A673 (cell line): Measurements from ENCODE around the gene DEDD. TPM values are rescaled to one million over a fixed set of nuclear protein-coding genes. Genes with fewer than 3 reads are reported as not detected.

Source experiments
- BruUV-seq: library from RNA; stranded (reverse); fragments of 400-500 nt; replicated peaks from 2 replicates; lab custom pipeline; 2021; lab: Mats Ljungman, UMichigan
- CTCF ChIA-PET: fragments of 300-600 bp; sonication (Branson Sonifier 250); formaldehyde crosslinking; loops from one replicate; lab custom pipeline; 2022; ENCODE audit warnings: antibody characterized with exemption; lab: Charles Lee
- POLR2A ChIA-PET: fragments of 300-600 bp; sonication (Branson Sonifier 250); formaldehyde crosslinking; loops from one replicate; lab custom pipeline; 2022; ENCODE audit warnings: antibody characterized with exemption; ENCODE audit not compliant: low non-redundant PET; lab: Charles Lee
- DNase-seq: peaks from one replicate; pipeline ENCODE4 v3.0.0-alpha.2; 2015; ENCODE audit warnings: low spot score
- H3K27ac ChIP-seq: fragments of 200-600 bp; sonication (generic); 2 replicates; pipeline ENCODE4 v1.5.1; 2016; ENCODE audit warnings: mixed run types, low read depth, mild to moderate bottlenecking, mixed read lengths, antibody characterized with exemption, low read length; ENCODE audit not compliant: poor library complexity, severe bottlenecking
- H3K27me3 ChIP-seq: fragments of 200-600 bp; sonication (generic); replicated peaks from 2 replicates; pipeline ENCODE4 v1.6.1; 2017; ENCODE audit warnings: mixed run types, low read depth, mild to moderate bottlenecking, mixed read lengths, antibody characterized with exemption, low read length; ENCODE audit not compliant: insufficient read depth, poor library complexity
- H3K36me3 ChIP-seq: fragments of 200-600 bp; sonication (generic); 2 replicates; pipeline ENCODE4 v1.6.1; 2016; ENCODE audit warnings: mixed run types, mild to moderate bottlenecking, mixed read lengths, antibody characterized with exemption, low read length; ENCODE audit not compliant: insufficient read depth, poor library complexity, severe bottlenecking
- H3K4me1 ChIP-seq: fragments of 200-600 bp; sonication (generic); 2 replicates; pipeline ENCODE4 v1.6.1; 2017; ENCODE audit warnings: mixed run types, mild to moderate bottlenecking, mixed read lengths, antibody characterized with exemption, low read length; ENCODE audit not compliant: insufficient read depth, poor library complexity, severe bottlenecking
- H3K4me3 ChIP-seq: fragments of 200-600 bp; sonication (generic); 2 replicates; pipeline ENCODE4 v1.5.1; 2016; ENCODE audit warnings: low read depth, mixed run types, mild to moderate bottlenecking, mixed read lengths, low read length; ENCODE audit not compliant: poor library complexity, severe bottlenecking
- H3K9me3 ChIP-seq: fragments of 200-600 bp; sonication (generic); 2 replicates; pipeline ENCODE4 v1.6.1; 2016; ENCODE audit warnings: mixed run types, low read depth, mild to moderate bottlenecking, mixed read lengths, antibody characterized with exemption, low read length; ENCODE audit not compliant: poor library complexity, severe bottlenecking
- EZH2 ChIP-seq: fragments of 200-600 bp; sonication (generic); IDR thresholded peaks from 2 replicates; pipeline ENCODE4 v1.6.1; 2017; ENCODE audit warnings: borderline replicate concordance, low read depth, mild to moderate bottlenecking, mixed read lengths, antibody characterized with exemption, low read length; ENCODE audit not compliant: poor library complexity, severe bottlenecking
- intact Hi-C: fragments of 100-400 bp; cut with micrococcal nuclease; formaldehyde crosslinking; loops from one replicate; pipeline ENCODE4 v1.10.0; 2022; ENCODE audit not compliant: unreplicated experiment
- total RNA-seq: library from RNA; stranded (reverse); gene quantifications from 2 replicates; pipeline ENCODE4 v1.2.3, GENCODE V29; 2021
- TF ChIP-seq, protein P1 (sequence below): fragments of 300-800, 200-600 bp; sonication (generic); conservative IDR thresholded peaks from 2 replicates; pipeline ENCODE4 v1.5.1; 2017; ENCODE audit warnings: low read depth, mild to moderate bottlenecking, antibody characterized with exemption, low read length, moderate library complexity, mixed read lengths

Gene DEDD
- total RNA-seq, 1 experiment from 2014 or later = 54.6 TPM

GRCh38 chr1:161164901-161165610 lies 32.6 kb upstream of the DEDD start:
- TF ChIP-seq, protein P1, sequence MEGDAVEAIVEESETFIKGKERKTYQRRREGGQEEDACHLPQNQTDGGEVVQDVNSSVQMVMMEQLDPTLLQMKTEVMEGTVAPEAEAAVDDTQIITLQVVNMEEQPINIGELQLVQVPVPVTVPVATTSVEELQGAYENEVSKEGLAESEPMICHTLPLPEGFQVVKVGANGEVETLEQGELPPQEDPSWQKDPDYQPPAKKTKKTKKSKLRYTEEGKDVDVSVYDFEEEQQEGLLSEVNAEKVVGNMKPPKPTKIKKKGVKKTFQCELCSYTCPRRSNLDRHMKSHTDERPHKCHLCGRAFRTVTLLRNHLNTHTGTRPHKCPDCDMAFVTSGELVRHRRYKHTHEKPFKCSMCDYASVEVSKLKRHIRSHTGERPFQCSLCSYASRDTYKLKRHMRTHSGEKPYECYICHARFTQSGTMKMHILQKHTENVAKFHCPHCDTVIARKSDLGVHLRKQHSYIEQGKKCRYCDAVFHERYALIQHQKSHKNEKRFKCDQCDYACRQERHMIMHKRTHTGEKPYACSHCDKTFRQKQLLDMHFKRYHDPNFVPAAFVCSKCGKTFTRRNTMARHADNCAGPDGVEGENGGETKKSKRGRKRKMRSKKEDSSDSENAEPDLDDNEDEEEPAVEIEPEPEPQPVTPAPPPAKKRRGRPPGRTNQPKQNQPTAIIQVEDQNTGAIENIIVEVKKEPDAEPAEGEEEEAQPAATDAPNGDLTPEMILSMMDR = no peak
- TF ChIP-seq EZH2 = no peak
- Histone ChIP-seq H3K4me1 (no peaks in the 10 kb centered on the region), H3K27me3 (no peaks in the 10 kb centered on the region), H3K4me3 (peak overlapping the region; percentile 83), H3K27ac (peak overlapping the region; percentile 69), H3K36me3 (peaks cover 43% of the 10 kb centered on the region), H3K9me3 (no peaks in the 10 kb centered on the region)
- POLR2A ChIA-PET = interaction anchor here (0.6 kb wide), 1 partner anchor 9 kb away, joined by 5 read pairs; no protein-coding TSS in a partner anchor
- DNase-seq = no peak
- intact Hi-C loops = no loop called here
- CTCF ChIA-PET = interaction anchor here (0.9 to 1.6 kb wide), 2 partner anchors 34 to 67 kb away, joined by 4 read pairs; partner anchors contain the start of genes ADAMTS4 and KLHDC9
- BruUV-seq = no TSS peak

- no TSS peak for BruUV-seq
- intact Hi-C loops = no loop called here
- Histone ChIP-seq H3K36me3 (peaks cover 34% of the 10 kb centered on the region), H3K27ac (no peak overlapping the region), H3K4me1 (peaks cover 3% of the 10 kb centered on the region), H3K9me3 (no peaks in the 10 kb centered on the region), H3K4me3 (no peak overlapping the region), H3K27me3 (no peaks in the 10 kb centered on the region)
- POLR2A ChIA-PET = interaction anchor here (0.6 kb wide), 1 partner anchor 12 kb away, joined by 5 read pairs; no protein-coding TSS in a partner anchor
- CTCF ChIA-PET = no interaction called here
- no peak for DNase-seq
- TF ChIP-seq EZH2 = no peak
- TF ChIP-seq, protein P1 = no peak
Measured at GRCh38 chr1:161163793-161164192, 31.3 kb upstream of the DEDD start.

DNA sequence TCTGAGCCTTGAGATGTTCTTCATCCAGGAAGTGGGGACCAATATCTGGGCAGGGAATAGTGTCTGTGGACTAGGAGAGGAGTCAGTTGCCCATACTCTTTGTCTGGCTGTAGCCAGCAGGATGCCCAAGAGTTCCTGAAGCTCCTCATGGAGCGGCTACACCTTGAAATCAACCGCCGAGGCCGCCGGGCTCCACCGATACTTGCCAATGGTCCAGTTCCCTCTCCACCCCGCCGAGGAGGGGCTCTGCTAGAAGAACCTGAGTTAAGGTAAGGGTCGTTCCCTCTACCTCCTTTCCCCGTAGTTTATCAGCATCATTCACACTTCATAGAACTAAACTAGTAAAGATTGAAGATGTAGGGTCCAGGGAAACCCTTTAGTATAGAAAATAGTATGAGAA lies 30.3 kb upstream of the DEDD start:
- peak overlapping the region; percentile 1 for H3K27ac ChIP-seq
- no peak for TF ChIP-seq EZH2
- TF ChIP-seq, protein P1 = no peak
- H3K36me3 ChIP-seq = peaks cover 34% of the 10 kb centered on the region
- no peaks in the 10 kb centered on the region for H3K9me3 ChIP-seq
- no peak for DNase-seq
- no TSS peak for BruUV-seq
- peaks cover 5% of the 10 kb centered on the region for H3K4me1 ChIP-seq
- ChIA-PET CTCF (no interaction called here), POLR2A (interaction anchor here (0.6 kb wide), 1 partner anchor 158 kb away, joined by 3 read pairs; no protein-coding TSS in a partner anchor)
- H3K27me3 ChIP-seq = no peaks in the 10 kb centered on the region
- intact Hi-C loops = no loop called here
- H3K4me3 ChIP-seq = no peak overlapping the region
